WTC11 (cell line): ENCODE data around the gene USP48.

Experiments used
- CREM ChIP-seq: sonication (generic); formaldehyde crosslinking; IDR thresholded peaks from 2 replicates; pipeline ENCODE4 v1.8.1; 2022; ENCODE audit warnings: mild to moderate bottlenecking, missing genetic modification reagents, moderate library complexity
- E2F4 ChIP-seq: sonication (generic); formaldehyde crosslinking; IDR thresholded peaks from 2 replicates; pipeline ENCODE4 v1.8.1; 2022; ENCODE audit warnings: low read depth, mild to moderate bottlenecking, moderate library complexity, missing genetic modification reagents, borderline replicate concordance
- ESRRA ChIP-seq: sonication (generic); formaldehyde crosslinking; IDR thresholded peaks from 2 replicates; pipeline ENCODE4 v1.8.1; 2022; ENCODE audit warnings: mild to moderate bottlenecking, missing genetic modification reagents, borderline replicate concordance
- ZSCAN18 ChIP-seq: fragments of 250-450 bp; sonication (Bioruptor Pico); IDR thresholded peaks from 2 replicates; pipeline ENCODE4 v2.1.2; 2022; ENCODE audit warnings: mild to moderate bottlenecking, moderate library complexity
- TF ChIP-seq, protein P1 (sequence below): sonication (generic); formaldehyde crosslinking; IDR thresholded peaks from 2 replicates; pipeline ENCODE4 v1.8.1; 2023; ENCODE audit warnings: mild to moderate bottlenecking, missing genetic modification reagents, moderate library complexity
- TF ChIP-seq, protein P2 (sequence below): fragments of 200-600 bp; IDR thresholded peaks from 2 replicates; pipeline ENCODE4 v1.8.0; 2022; ENCODE audit warnings: antibody characterized with exemption
- TF ChIP-seq, protein P3 (sequence below): sonication (generic); formaldehyde crosslinking; conservative IDR thresholded peaks from 2 replicates; pipeline ENCODE4 v1.8.1; 2023; ENCODE audit warnings: mild to moderate bottlenecking, low read depth, missing genetic modification reagents, moderate library complexity
- TF ChIP-seq, protein P4 (sequence below): sonication (generic); formaldehyde crosslinking; IDR thresholded peaks from 2 replicates; pipeline ENCODE4 v1.8.1; 2022; ENCODE audit warnings: missing genetic modification reagents, borderline replicate concordance

GRCh38 chr1:21672478-21673276 lies 110.3 kb downstream of the USP48 start:
- no peak for TF ChIP-seq CREM (CRISPR knock-in tag)
- TF ChIP-seq ESRRA (CRISPR knock-in tag), result no peak
- TF ChIP-seq, protein P1, sequence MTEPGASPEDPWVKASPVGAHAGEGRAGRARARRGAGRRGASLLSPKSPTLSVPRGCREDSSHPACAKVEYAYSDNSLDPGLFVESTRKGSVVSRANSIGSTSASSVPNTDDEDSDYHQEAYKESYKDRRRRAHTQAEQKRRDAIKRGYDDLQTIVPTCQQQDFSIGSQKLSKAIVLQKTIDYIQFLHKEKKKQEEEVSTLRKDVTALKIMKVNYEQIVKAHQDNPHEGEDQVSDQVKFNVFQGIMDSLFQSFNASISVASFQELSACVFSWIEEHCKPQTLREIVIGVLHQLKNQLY (CRISPR knock-in tag), result no peak
- no peak for TF ChIP-seq ZSCAN18 (CRISPR knock-in tag)
- TF ChIP-seq, protein P2, sequence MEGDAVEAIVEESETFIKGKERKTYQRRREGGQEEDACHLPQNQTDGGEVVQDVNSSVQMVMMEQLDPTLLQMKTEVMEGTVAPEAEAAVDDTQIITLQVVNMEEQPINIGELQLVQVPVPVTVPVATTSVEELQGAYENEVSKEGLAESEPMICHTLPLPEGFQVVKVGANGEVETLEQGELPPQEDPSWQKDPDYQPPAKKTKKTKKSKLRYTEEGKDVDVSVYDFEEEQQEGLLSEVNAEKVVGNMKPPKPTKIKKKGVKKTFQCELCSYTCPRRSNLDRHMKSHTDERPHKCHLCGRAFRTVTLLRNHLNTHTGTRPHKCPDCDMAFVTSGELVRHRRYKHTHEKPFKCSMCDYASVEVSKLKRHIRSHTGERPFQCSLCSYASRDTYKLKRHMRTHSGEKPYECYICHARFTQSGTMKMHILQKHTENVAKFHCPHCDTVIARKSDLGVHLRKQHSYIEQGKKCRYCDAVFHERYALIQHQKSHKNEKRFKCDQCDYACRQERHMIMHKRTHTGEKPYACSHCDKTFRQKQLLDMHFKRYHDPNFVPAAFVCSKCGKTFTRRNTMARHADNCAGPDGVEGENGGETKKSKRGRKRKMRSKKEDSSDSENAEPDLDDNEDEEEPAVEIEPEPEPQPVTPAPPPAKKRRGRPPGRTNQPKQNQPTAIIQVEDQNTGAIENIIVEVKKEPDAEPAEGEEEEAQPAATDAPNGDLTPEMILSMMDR, result no peak
- TF ChIP-seq, protein P3, sequence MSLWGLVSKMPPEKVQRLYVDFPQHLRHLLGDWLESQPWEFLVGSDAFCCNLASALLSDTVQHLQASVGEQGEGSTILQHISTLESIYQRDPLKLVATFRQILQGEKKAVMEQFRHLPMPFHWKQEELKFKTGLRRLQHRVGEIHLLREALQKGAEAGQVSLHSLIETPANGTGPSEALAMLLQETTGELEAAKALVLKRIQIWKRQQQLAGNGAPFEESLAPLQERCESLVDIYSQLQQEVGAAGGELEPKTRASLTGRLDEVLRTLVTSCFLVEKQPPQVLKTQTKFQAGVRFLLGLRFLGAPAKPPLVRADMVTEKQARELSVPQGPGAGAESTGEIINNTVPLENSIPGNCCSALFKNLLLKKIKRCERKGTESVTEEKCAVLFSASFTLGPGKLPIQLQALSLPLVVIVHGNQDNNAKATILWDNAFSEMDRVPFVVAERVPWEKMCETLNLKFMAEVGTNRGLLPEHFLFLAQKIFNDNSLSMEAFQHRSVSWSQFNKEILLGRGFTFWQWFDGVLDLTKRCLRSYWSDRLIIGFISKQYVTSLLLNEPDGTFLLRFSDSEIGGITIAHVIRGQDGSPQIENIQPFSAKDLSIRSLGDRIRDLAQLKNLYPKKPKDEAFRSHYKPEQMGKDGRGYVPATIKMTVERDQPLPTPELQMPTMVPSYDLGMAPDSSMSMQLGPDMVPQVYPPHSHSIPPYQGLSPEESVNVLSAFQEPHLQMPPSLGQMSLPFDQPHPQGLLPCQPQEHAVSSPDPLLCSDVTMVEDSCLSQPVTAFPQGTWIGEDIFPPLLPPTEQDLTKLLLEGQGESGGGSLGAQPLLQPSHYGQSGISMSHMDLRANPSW (CRISPR knock-in tag), result no peak
- TF ChIP-seq, protein P4, sequence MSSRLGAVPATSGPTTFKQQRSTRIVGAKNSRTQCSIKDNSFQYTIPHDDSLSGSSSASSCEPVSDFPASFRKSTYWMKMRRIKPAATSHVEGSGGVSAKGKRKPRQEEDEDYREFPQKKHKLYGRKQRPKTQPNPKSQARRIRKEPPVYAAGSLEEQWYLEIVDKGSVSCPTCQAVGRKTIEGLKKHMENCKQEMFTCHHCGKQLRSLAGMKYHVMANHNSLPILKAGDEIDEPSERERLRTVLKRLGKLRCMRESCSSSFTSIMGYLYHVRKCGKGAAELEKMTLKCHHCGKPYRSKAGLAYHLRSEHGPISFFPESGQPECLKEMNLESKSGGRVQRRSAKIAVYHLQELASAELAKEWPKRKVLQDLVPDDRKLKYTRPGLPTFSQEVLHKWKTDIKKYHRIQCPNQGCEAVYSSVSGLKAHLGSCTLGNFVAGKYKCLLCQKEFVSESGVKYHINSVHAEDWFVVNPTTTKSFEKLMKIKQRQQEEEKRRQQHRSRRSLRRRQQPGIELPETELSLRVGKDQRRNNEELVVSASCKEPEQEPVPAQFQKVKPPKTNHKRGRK (CRISPR knock-in tag), result no peak
- no peak for TF ChIP-seq E2F4
